LNCaP clone FGC (cell line): ENCODE measurements around the gene ZNF66.
"Not testable (repeated sequence)": the region's sequence is repeated elsewhere in the genome, so short reads cannot be mapped to it uniquely, and the experiment has no call there.

ENCODE experiments used
- DNase-seq: peaks from one replicate; pipeline ENCODE4 v3.0.0-alpha.2; 2011; ENCODE audit warnings: low read depth
- H3K4me3 ChIP-seq: 2 replicates; pipeline ENCODE4 v1.5.1; 2011; ENCODE audit warnings: mild to moderate bottlenecking, low read depth, low read length, control low read depth
- CTCF ChIP-seq: IDR thresholded peaks from 2 replicates; pipeline ENCODE4 v1.5.1; 2012; ENCODE audit warnings: mild to moderate bottlenecking; ENCODE audit not compliant: control insufficient read depth, insufficient read depth; ENCODE audit errors: extremely low read depth

The ZNF66 gene

GRCh38 chr19:20776083-20777076 lies at the start of gene ZNF66:
TSS of gene ZNF66 (plus strand) at chr19:20776304. CDS start at chr19:20776448, 144 bp downstream.
- peak within 1 kb of the TSS; percentile 76 for H3K4me3 ChIP-seq
- TF ChIP-seq CTCF, result no peak
- peak; percentile 97 for DNase-seq

DNA sequence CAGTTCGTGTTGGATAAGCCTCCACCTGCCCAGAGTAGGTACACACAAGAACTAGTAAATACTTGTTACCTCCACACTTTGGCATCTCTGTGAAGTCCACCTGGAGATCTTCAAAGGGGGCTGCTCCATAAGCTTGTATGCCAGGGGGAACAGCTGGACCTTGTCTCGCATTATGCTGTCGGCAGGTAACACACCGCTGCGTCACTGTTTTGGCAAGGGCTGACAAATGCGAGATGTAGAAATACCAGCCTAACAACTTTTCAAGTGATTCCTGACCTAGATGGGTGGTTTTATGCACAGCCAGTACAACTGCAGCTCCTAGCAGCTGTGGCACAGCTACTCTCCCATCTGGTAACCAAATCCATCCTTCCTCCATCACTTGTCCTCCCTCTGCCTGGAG lies 25.9 kb upstream of the ZNF66 start:
- DNase-seq, result peak; percentile 51
- peak overlapping the region; percentile 7; the same call in 1 of the 2 replicates for H3K4me3 ChIP-seq

- not testable (repeated sequence) for H3K4me3 ChIP-seq
Measured at GRCh38 chr19:20752291-20752690, 23.8 kb upstream of the ZNF66 start.

DNA sequence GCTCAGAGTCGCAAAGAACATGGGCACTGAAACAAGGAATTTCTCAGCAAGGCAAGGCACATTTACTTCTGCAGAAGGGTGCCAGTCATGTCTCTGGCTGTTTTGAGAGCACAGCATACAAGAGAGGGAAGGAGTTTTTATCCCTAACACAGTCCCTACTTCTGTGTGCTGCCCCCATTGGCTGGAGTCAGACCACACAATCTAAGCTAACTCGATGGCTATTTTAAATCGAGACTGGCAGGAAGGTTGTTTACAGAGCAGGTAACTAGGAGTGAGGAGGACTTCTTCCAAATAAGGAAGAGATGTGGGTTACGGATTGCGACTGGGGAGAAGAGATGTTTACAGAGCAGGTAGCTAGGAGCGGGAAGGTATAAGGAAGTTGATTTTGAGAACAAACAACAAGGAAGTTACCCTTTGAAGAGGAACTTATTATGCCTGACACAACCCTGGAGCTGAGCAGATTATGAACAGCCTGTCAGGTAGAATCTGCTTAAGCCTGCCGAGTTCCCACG lies 6.8 kb upstream of the ZNF66 start:
- peak; percentile 76 for DNase-seq
- H3K4me3 ChIP-seq, result not testable (repeated sequence)

More at GRCh38 chr19:20752291-20752690, 23.8 kb upstream of the ZNF66 start:
- not testable (repeated sequence) for DNase-seq

DNA sequence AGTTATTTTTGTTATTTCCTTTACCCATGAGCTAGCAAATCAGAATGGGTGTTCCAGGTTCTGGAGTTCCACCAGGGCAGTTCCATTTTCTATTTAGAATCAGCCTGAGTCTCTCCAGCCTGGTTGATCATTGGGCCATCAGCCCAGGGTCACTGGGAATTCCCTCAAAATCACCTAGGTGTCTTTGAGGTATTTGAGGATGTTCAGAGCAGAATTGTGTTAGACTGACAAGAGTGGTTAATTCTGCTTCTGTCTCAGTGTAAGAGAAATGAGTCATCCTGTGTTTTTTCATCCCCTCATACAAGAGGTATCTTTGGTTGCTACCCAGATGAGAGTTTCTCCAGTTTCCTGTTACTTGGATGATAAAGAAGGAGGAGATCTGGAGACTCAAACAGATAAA lies 11.7 kb downstream of the ZNF66 start:
- TF ChIP-seq CTCF, result no peak
- no peak overlapping the region for H3K4me3 ChIP-seq
- no peak for DNase-seq

- DNase-seq, result no peak
- no peak for TF ChIP-seq CTCF
- no peak overlapping the region for H3K4me3 ChIP-seq
Measured at GRCh38 chr19:20791806-20792205, 15.7 kb downstream of the ZNF66 start.

GRCh38 chr19:20806311-20807262 lies 30.5 kb downstream of the ZNF66 start:
- H3K4me3 ChIP-seq, result not testable (repeated sequence)

DNA sequence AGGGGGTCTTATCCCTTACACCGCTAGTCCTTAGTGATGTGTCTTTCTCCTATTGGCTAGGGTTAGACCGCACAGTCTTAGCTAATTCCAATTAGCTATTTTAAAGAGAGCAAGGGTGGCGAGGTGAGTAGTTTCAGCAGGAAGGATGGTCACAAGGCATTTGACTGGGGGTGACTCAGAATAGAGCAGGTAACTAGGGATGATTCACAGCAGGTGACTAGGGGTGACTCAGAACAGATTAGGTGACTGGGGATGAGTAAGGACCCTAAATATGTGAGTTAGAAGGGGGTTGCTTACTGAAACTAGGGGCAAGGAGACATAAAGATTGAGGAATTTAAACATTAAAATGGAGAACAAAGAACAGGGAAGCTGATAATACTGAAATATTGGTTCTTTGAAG lies 64.3 kb downstream of the ZNF66 start:
- no peak for TF ChIP-seq CTCF
- no peak for DNase-seq

More at GRCh38 chr19:20806311-20807262, 30.5 kb downstream of the ZNF66 start:
- not testable (repeated sequence) for DNase-seq

More for the DNA sequence above, 64.3 kb downstream of the ZNF66 start:
- no peak overlapping the region for H3K4me3 ChIP-seq
